CD4-positive, alpha-beta memory T cell (primary cell): ENCODE data around the gene AZU1. TPM values are rescaled to one million over a fixed set of nuclear protein-coding genes. Genes with fewer than 3 reads are reported as not detected.
"Not testable (repeated sequence)": the region's sequence is repeated elsewhere in the genome, so short reads cannot be mapped to it uniquely, and the experiment has no call there.

ENCODE experiments used
- CTCF ChIA-PET: fragments of 350-600 bp; sonication (Branson Sonifier 250); formaldehyde crosslinking; loops from one replicate; lab custom pipeline; 2021; ENCODE audit warnings: inconsistent platforms; ENCODE audit not compliant: partially characterized antibody; lab: Charles Lee
- POLR2A ChIA-PET: fragments of 350-600 bp; sonication (Branson Sonifier 250); formaldehyde crosslinking; loops from one replicate; lab custom pipeline; 2021; ENCODE audit not compliant: partially characterized antibody; lab: Charles Lee
- DNase-seq, 5 donors: peaks; one replicate each; pipeline versions ENCODE4 v3.0.0 to v3.0.0-alpha.2; 2020 to 2022; ENCODE audit warnings: mixed read lengths in 1 of 5
- H3K27ac ChIP-seq: one replicate; pipeline ENCODE4 v1.7.0; 2013; ENCODE audit warnings: low read depth, low read length
- H3K27me3 ChIP-seq: 2 replicates; pipeline ENCODE4 v1.7.0; 2013; ENCODE audit warnings: mild to moderate bottlenecking, low read length, moderate library complexity; ENCODE audit not compliant: insufficient read depth
- H3K36me3 ChIP-seq: 2 replicates; pipeline ENCODE4 v1.7.0; 2013; ENCODE audit warnings: mild to moderate bottlenecking, low read length, moderate library complexity; ENCODE audit not compliant: insufficient read depth
- H3K4me1 ChIP-seq: 2 replicates; pipeline ENCODE4 v1.7.0; 2013; ENCODE audit warnings: mild to moderate bottlenecking, low read length, moderate library complexity; ENCODE audit not compliant: insufficient read depth
- H3K4me3 ChIP-seq, 2 donors: one replicate each; pipeline ENCODE4 v1.7.0; 2013; ENCODE audit warnings: low read length in 2 of 2, mild to moderate bottlenecking in 1 of 2
- H3K9me3 ChIP-seq, 2 donors: one replicate each; pipeline ENCODE4 v1.7.0; 2013; ENCODE audit warnings: low read length in 2 of 2, control low read depth in 1 of 2; ENCODE audit not compliant: control insufficient read depth in 1 of 2
- H3K27ac Mint-ChIP-seq, 7 donors: one replicate each; pipeline ENCODE4 v1.8.0; 2020 to 2021; ENCODE audit warnings: mixed read lengths in 7 of 7, mild to moderate bottlenecking in 6 of 7, inconsistent platforms in 3 of 7, moderate library complexity in 3 of 7
- H3K27me3 Mint-ChIP-seq, 2 donors: one replicate each; pipeline ENCODE4 v1.8.0; 2020 to 2021; ENCODE audit warnings: mixed read lengths in 2 of 2
- H3K36me3 Mint-ChIP-seq, 2 donors: one replicate each; pipeline ENCODE4 v1.8.0; 2020 to 2021; ENCODE audit warnings: mixed read lengths in 2 of 2, inconsistent platforms in 1 of 2, mild to moderate bottlenecking in 1 of 2
- H3K4me1 Mint-ChIP-seq, 4 donors: one replicate each; pipeline ENCODE4 v1.8.0; 2020 to 2021; ENCODE audit warnings: mixed read lengths in 4 of 4, mild to moderate bottlenecking in 1 of 4
- H3K4me3 Mint-ChIP-seq, 8 donors: one replicate each; pipeline ENCODE4 v1.8.0; 2020 to 2021; ENCODE audit warnings: mixed read lengths in 8 of 8, mild to moderate bottlenecking in 7 of 8, moderate library complexity in 6 of 8, inconsistent platforms in 3 of 8
- H3K9me3 Mint-ChIP-seq, 8 donors: one replicate each; pipeline ENCODE4 v1.8.0; 2020 to 2021; ENCODE audit warnings: mixed read lengths in 8 of 8, mild to moderate bottlenecking in 5 of 8, inconsistent platforms in 3 of 8, moderate library complexity in 1 of 8
- intact Hi-C: fragments of 100-400 bp; cut with micrococcal nuclease; formaldehyde crosslinking; loops from one replicate; pipeline ENCODE4 v1.15.1; 2023
- polyA plus RNA-seq, 2 donors: library from polyadenylated mRNA; unstranded; fragments of 300-500 nt; fragmentation: Illumina TruSeq; gene quantifications; one replicate each; pipeline ENCODE4 v1.2.3, GENCODE V29; 2021
- total RNA-seq, 2 experiments: library from RNA; stranded (reverse); gene quantifications; one replicate each; pipeline ENCODE4 v1.2.3, GENCODE V29; 2021

The AZU1 gene
- total and polyA plus RNA-seq, 4 experiments from 2014 or later = not detected

- DNase-seq, H3K9me3 ChIP-seq, H3K4me3 Mint-ChIP-seq, H3K4me1 ChIP-seq, H3K27ac ChIP-seq, H3K4me1 Mint-ChIP-seq, intact Hi-C loops, H3K4me3 ChIP-seq, H3K9me3 Mint-ChIP-seq, H3K36me3 Mint-ChIP-seq, H3K27me3 ChIP-seq, H3K27ac Mint-ChIP-seq, H3K36me3 ChIP-seq: not testable (repeated sequence)
- ChIA-PET POLR2A (interaction anchor here (1.1 kb wide), 1 partner anchor 40 kb away, joined by 3 read pairs; the partner anchor contains the start of gene RNU6-9), CTCF (interaction anchor here (1.0 to 1.2 kb wide), 2 partner anchors 10 to 130 kb away, joined by 6 to 7 read pairs; partner anchors contain the start of gene WDR18)
- H3K27me3 Mint-ChIP-seq = peaks cover 4 to 12% of the 10 kb centered on the region in 2 donors
These were observed 26.1 kb downstream of the AZU1 start for GRCh38 chr19:853614-854220.

- no peaks in the 10 kb centered on the region for H3K4me1 ChIP-seq
- ChIA-PET CTCF (interaction anchor here (1.0 to 1.2 kb wide), 2 partner anchors 9 to 129 kb away, joined by 6 to 7 read pairs; partner anchors contain the start of gene WDR18), POLR2A (interaction anchor here (1.1 kb wide), 1 partner anchor 39 kb away, joined by 3 read pairs; the partner anchor contains the start of gene RNU6-9)
- H3K27ac ChIP-seq = no peak overlapping the region
- no peaks in the 10 kb centered on the region for H3K36me3 Mint-ChIP-seq
- no peak overlapping the region for H3K27ac Mint-ChIP-seq
- H3K4me3 ChIP-seq = no peak overlapping the region
- intact Hi-C loops = no loop called here
- no peak for DNase-seq
- peaks cover 2 to 9% of the 10 kb centered on the region in 2 donors for H3K27me3 Mint-ChIP-seq
- no peaks in the 10 kb centered on the region for H3K9me3 Mint-ChIP-seq
- H3K9me3 ChIP-seq = no peaks in the 10 kb centered on the region
- no peak overlapping the region for H3K4me3 Mint-ChIP-seq
- H3K36me3 ChIP-seq = no peaks in the 10 kb centered on the region
- H3K4me1 Mint-ChIP-seq = peaks cover 0 to 5% (median under 1%) of the 10 kb centered on the region in 4 donors
- H3K27me3 ChIP-seq = peaks cover 3% of the 10 kb centered on the region
These were observed 26.9 kb downstream of the AZU1 start for GRCh38 chr19:854549-854948.

- no peaks in the 10 kb centered on the region for H3K36me3 ChIP-seq
- Mint-ChIP-seq H3K27ac (no peak overlapping the region), H3K4me1 (peaks cover 0 to 5% (median under 1%) of the 10 kb centered on the region in 4 donors), H3K4me3 (no peak overlapping the region), H3K27me3 (peaks cover 0 to 9% of the 10 kb centered on the region in 2 donors), H3K9me3 (no peaks in the 10 kb centered on the region), H3K36me3 (no peaks in the 10 kb centered on the region)
- H3K27ac ChIP-seq = no peak overlapping the region
- H3K27me3 ChIP-seq = peaks cover 3% of the 10 kb centered on the region
- no peak for DNase-seq
- no peaks in the 10 kb centered on the region for H3K9me3 ChIP-seq
- H3K4me1 ChIP-seq = no peaks in the 10 kb centered on the region
- no peak overlapping the region for H3K4me3 ChIP-seq
- POLR2A ChIA-PET = interaction anchor here (1.1 kb wide), 1 partner anchor 38 kb away, joined by 3 read pairs; the partner anchor contains the start of gene RNU6-9
- intact Hi-C loops = no loop called here
- CTCF ChIA-PET = interaction anchor here (1.2 to 4.0 kb wide), 4 partner anchors 24 to 129 kb away, joined by 3 to 43 read pairs (median 8); partner anchors contain the start of gene WDR18
These were observed 27.5 kb downstream of the AZU1 start for GRCh38 chr19:855142-855541.

- Histone ChIP-seq H3K4me1 (no peaks in the 10 kb centered on the region), H3K4me3 (no peak overlapping the region), H3K36me3 (no peaks in the 10 kb centered on the region), H3K9me3 (no peaks in the 10 kb centered on the region), H3K27me3 (peaks cover 3% of the 10 kb centered on the region), H3K27ac (no peak overlapping the region)
- Mint-ChIP-seq H3K4me1 (peaks cover 0 to 5% (median under 1%) of the 10 kb centered on the region in 4 donors), H3K36me3 (no peaks in the 10 kb centered on the region), H3K9me3 (no peaks in the 10 kb centered on the region), H3K27me3 (peaks cover 0 to 9% of the 10 kb centered on the region in 2 donors), H3K4me3 (no peak overlapping the region), H3K27ac (no peak overlapping the region)
- no peak for DNase-seq
- intact Hi-C loops = no loop called here
- CTCF ChIA-PET = interaction anchor here (0.7 to 4.0 kb wide), 9 partner anchors 9 to 128 kb away, joined by 3 to 43 read pairs (median 4); partner anchors contain the start of gene WDR18
- POLR2A ChIA-PET = interaction anchor here (1.4 kb wide), 1 partner anchor 65 kb away, joined by 5 read pairs; no protein-coding TSS in a partner anchor
These were observed 28.0 kb downstream of the AZU1 start for GRCh38 chr19:855566-856120.

- Mint-ChIP-seq H3K9me3 (no peaks in the 10 kb centered on the region), H3K27ac (peak overlapping the region in 2 of 7 donors; percentile 30 to 68)
- H3K36me3 ChIP-seq = no peaks in the 10 kb centered on the region
These were observed 30.6 kb downstream of the AZU1 start for GRCh38 chr19:858284-858683.

GRCh38 chr19:858868-859843 lies 31.5 kb downstream of the AZU1 start, which contains the start of gene CFD:
Gene CFD (plus strand): TSS chr19:859664. CDS start chr19:859690, 26 bp downstream.
- ChIA-PET CTCF (interaction anchor here (0.9 to 4.0 kb wide), 6 partner anchors 13 to 125 kb away, joined by 3 to 43 read pairs (median 3); partner anchors contain the start of gene WDR18), POLR2A (interaction anchor here (0.8 to 1.8 kb wide), 5 partner anchors 34 to 61 kb away, joined by 3 to 5 read pairs (median 3); partner anchors contain the start of gene RNU6-9)
- H3K9me3 Mint-ChIP-seq = peaks cover 0 to 3% (median 0%) of the 10 kb centered on the region in 8 donors
- H3K4me3 Mint-ChIP-seq = peak within 1 kb of the TSS in 1 of 8 donors; percentile 23
- H3K4me1 Mint-ChIP-seq = peaks cover 5 to 23% (median 12%) of the 10 kb centered on the region in 4 donors
- no peak for DNase-seq
- intact Hi-C loops = no loop called here
- Histone ChIP-seq H3K27me3 (peaks cover 3% of the 10 kb centered on the region), H3K9me3 (no peaks in the 10 kb centered on the region), H3K27ac (no peak within 1 kb of the TSS), H3K4me3 (peak within 1 kb of the TSS in 1 of 2 donors; percentile 13), H3K4me1 (peaks cover 18% of the 10 kb centered on the region), H3K36me3 (no peaks in the 10 kb centered on the region)
- H3K36me3 Mint-ChIP-seq = peaks cover 0 to 3% of the 10 kb centered on the region in 2 donors
- peaks cover 2 to 4% of the 10 kb centered on the region in 2 donors for H3K27me3 Mint-ChIP-seq
- peak within 1 kb of the TSS in 1 of 7 donors; percentile 30 for H3K27ac Mint-ChIP-seq

More at GRCh38 chr19:858284-858683, 30.6 kb downstream of the AZU1 start:
- ChIA-PET POLR2A (interaction anchor here (0.7 to 1.5 kb wide), 4 partner anchors 58 to 404 kb away, joined by 3 to 5 read pairs (median 4); no protein-coding TSS in a partner anchor), CTCF (interaction anchor here (1.0 to 4.0 kb wide), 4 partner anchors 12 to 124 kb away, joined by 3 to 43 read pairs (median 5); no protein-coding TSS in a partner anchor)
- DNase-seq = no peak
- Histone ChIP-seq H3K27me3 (peaks cover 3% of the 10 kb centered on the region), H3K4me1 (peaks cover 9% of the 10 kb centered on the region), H3K27ac (no peak overlapping the region), H3K9me3 (no peaks in the 10 kb centered on the region), H3K4me3 (no peak overlapping the region)
- intact Hi-C loops = no loop called here
- Mint-ChIP-seq H3K4me1 (peaks cover 4 to 14% (median 7%) of the 10 kb centered on the region in 4 donors), H3K4me3 (no peak overlapping the region), H3K36me3 (no peaks in the 10 kb centered on the region), H3K27me3 (peaks cover 2 to 4% of the 10 kb centered on the region in 2 donors)
